VCaP (cell line): ENCODE data around the gene DDI1.

ENCODE experiments used
- H3K27ac ChIP-seq: fragments of 450-650 bp; 2 replicates; pipeline ENCODE4 v1.5.1; 2017
- TF ChIP-seq, protein P1 (sequence below): fragments of 450-650 bp; conservative IDR thresholded peaks from 2 replicates; pipeline ENCODE4 v1.5.1; 2017; ENCODE audit warnings: mild to moderate bottlenecking, moderate library complexity

DDI1 gene

DNA sequence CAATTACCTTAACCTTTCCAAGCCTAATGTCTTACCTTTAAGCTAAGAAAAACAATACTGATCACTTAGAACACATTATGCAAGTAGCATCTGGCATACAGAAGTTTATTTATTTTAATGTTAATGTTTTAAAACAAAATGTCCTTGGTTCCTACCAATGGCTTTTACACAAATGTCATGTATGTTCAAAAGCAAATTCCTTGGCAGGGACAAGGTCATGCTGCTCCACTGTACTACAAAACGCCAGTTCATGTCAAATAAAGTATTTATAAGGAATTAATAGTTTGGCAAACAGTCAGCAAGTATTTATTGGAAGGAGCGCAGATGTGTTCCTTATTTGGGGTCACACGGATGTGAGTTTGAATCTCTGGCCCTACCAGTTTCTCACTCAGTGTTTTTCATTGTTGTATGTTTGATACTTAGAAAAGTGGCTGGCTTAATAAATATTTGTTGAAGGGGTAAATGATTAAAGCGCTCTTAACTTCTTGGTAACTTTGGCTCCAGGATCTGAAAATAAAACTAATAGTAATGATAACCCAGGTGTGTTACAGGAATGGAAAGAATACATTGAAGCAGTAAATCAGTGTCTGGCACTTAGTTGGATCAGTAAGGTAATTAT is 18.6 kb downstream of the DDI1 start:
- TF ChIP-seq, protein P1, sequence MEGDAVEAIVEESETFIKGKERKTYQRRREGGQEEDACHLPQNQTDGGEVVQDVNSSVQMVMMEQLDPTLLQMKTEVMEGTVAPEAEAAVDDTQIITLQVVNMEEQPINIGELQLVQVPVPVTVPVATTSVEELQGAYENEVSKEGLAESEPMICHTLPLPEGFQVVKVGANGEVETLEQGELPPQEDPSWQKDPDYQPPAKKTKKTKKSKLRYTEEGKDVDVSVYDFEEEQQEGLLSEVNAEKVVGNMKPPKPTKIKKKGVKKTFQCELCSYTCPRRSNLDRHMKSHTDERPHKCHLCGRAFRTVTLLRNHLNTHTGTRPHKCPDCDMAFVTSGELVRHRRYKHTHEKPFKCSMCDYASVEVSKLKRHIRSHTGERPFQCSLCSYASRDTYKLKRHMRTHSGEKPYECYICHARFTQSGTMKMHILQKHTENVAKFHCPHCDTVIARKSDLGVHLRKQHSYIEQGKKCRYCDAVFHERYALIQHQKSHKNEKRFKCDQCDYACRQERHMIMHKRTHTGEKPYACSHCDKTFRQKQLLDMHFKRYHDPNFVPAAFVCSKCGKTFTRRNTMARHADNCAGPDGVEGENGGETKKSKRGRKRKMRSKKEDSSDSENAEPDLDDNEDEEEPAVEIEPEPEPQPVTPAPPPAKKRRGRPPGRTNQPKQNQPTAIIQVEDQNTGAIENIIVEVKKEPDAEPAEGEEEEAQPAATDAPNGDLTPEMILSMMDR, result no peak
- H3K27ac ChIP-seq, result no peak overlapping the region

DNA sequence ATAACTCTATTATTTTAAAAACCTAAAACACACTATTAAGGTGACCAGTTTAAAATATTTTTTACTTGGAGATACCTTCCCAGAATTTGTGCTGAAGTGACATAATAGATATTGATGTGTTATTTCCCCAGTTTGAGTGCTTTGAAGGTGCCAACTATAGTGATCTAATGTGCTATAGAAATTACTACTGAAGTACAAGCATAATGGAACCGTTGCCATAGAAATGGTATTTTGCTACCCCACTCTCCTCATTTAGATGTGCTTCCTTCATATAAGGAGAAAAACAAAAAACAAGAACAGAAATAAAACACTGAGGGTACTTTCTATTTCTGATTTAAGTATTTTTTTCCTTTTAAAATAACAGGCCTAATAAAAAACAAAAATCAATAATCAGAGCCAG is 19.2 kb downstream of the DDI1 start:
- TF ChIP-seq, protein P1, result no peak
- H3K27ac ChIP-seq, result no peak overlapping the region

DNA sequence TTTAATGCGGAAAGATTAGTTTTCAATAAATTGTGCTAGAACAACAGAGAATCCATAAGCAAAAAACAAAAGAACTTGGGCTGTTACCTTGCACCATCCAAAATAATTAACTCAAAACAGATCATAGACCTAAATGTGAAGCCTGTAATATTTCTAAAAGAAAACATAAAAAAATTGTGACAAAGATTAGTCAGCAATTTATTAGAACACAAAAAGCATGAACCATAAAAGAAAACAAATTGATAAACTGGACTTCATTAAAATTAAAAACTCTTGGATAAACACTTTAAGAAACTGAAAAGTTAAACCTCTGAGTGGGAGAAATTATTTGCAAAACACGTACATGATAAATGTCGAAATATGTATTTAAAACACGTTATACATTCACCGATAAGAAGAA is 21.5 kb downstream of the DDI1 start:
- H3K27ac ChIP-seq, result no peak overlapping the region

DNA sequence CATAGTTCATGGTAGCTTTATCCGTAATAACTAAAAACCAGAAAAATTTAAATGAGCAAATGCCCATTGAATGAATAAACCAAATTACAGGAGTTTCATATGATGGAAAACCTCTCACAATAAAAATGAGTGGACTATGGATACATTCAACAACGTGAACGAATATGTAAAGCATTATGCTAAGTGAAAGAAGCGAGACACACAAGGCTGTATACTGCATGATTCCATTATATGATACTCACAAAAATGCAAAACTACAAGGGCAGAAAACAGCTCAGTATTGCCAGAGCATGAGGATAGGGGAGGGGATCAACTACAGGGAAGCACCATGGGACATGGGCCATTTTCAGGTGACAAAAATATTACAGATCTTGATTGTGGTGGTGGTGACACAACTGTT is 22.2 kb downstream of the DDI1 start:
- TF ChIP-seq, protein P1, result no peak
- no peak overlapping the region for H3K27ac ChIP-seq

More for the DNA sequence above, 21.5 kb downstream of the DDI1 start:
- TF ChIP-seq, protein P1, result no peak

DNA sequence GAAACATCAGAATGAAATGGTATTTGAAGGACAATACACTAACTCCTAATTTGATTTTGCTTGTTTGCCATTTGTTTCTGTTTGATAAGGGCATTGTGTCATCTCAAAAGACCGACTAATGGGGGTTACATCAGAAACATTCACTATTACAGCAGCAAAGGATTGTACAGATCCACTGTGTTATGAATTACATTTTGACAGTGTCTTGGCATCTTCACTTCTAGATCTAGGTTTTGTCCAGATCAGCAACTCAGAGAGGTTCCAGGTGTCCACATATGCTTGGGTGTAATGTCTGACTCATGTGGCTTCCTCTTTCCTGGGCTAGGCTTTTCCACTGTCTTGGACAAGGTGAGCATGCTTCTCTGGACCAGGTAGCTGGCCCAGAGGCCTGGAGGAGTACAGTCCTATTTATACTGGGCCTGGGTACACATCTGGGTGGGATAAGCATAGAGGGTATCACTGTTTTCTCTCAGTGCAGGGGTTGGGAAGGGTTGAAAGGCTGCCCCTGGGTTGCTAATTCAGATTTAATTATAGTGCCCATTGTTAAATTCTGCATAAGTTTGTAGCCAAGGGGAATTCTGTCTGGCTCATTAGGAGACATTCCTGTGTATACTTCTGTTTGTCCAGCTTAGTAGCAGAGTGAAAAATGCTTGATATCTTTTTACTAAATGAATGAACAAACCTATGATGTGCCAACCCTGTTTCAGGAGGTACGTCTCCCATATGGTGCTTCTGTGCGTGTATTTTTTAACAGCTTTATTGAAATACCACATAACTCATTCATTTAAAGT is 23.8 kb downstream of the DDI1 start:
- no peak overlapping the region for H3K27ac ChIP-seq
- TF ChIP-seq, protein P1, result no peak

DNA sequence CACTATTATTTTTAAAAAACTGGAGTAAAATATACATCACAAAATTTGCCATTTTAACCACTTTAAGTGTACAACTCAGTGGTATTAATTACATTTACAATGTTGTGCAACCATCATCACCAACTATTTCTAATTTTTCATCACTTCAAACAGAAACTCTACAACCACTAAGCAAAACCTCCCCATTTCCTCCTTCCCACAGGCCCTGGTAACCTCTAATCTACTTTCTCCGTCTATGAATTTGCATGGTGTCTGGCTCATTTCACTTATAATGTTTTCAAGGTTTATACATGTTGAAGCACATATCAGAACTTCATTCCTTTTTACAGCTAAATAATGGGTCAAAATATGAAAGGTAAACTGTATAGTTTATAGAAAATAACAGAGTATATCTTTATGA is 24.4 kb downstream of the DDI1 start:
- TF ChIP-seq, protein P1, result no peak
- H3K27ac ChIP-seq, result no peak overlapping the region

DNA sequence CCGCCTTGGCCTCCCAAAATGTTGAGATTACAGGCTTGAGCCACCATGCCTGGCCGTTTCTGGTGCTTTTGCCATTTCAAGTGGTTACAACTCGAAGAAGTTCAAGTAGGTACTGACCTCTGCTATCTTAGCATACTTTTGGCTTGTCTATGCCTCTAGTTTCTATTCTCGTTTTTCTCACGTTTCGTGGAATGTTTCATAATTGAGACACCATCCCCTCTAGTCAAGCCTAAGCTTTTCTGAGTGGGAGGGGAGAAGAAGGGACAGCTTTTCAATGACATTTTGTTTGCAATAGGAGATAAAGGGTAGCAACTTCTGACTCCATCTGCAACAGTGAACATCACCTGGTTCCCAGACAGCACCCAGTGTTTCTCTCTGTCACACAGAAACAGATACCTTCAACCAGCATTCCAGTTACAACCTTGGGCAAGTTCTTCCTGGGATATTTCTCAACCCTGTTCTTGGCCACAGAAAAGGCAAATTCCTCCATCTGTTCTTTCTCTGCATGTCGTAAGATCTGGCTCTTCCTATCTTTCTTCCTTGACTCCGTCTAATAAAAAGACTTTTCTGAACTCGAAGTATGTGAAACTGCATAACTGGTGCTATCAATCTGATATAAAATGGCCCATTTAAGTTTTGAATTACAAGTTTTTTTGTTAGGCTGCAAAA is 25.5 kb downstream of the DDI1 start:
- TF ChIP-seq, protein P1, result no peak
- no peak overlapping the region for H3K27ac ChIP-seq
